Activated CD4-positive, alpha-beta T cell treated with anti-CD3 and anti-CD28 coated beads for 36 hours (primary cell): ENCODE measurements around the gene DNAJC4. TPM values are rescaled to one million over a fixed set of nuclear protein-coding genes. Genes with fewer than 3 reads are reported as not detected.

ENCODE experiments used
- ATAC-seq: fragments of 200-7000 bp; cut with Tn5 transposase; one replicate; pipeline ENCODE4 v1.10.0; 2021; ENCODE audit warnings: mild to moderate bottlenecking, moderate library complexity
- CTCF ChIA-PET: fragments of 350-600 bp; sonication (Branson Sonifier 250); formaldehyde crosslinking; loops from one replicate; lab custom pipeline; 2021; ENCODE audit warnings: antibody characterized with exemption; lab: Charles Lee
- POLR2A ChIA-PET: fragments of 350-600 bp; sonication (Branson Sonifier 250); formaldehyde crosslinking; loops from one replicate; lab custom pipeline; 2021; ENCODE audit warnings: antibody characterized with exemption, inconsistent platforms; lab: Charles Lee
- DNase-seq: peaks from one replicate; pipeline ENCODE4 v3.0.0-alpha.2; 2020
- H3K27ac Mint-ChIP-seq: one replicate; pipeline ENCODE4 v1.8.0; 2021; ENCODE audit warnings: mixed read lengths
- H3K27me3 Mint-ChIP-seq: one replicate; pipeline ENCODE4 v1.8.0; 2021; ENCODE audit warnings: mixed read lengths
- H3K36me3 Mint-ChIP-seq: one replicate; pipeline ENCODE4 v1.8.0; 2021; ENCODE audit warnings: low read depth, mixed read lengths
- H3K4me1 Mint-ChIP-seq: one replicate; pipeline ENCODE4 v1.8.0; 2021; ENCODE audit warnings: mixed read lengths
- H3K4me3 Mint-ChIP-seq: one replicate; pipeline ENCODE4 v1.8.0; 2021; ENCODE audit warnings: mild to moderate bottlenecking, moderate library complexity, mixed read lengths
- H3K9me3 Mint-ChIP-seq: one replicate; pipeline ENCODE4 v1.8.0; 2021; ENCODE audit warnings: low read depth, mixed read lengths
- intact Hi-C, 2 experiments: fragments of 100-400 bp; cut with DNase I in 1 of 2; cut with micrococcal nuclease in 1 of 2; formaldehyde crosslinking; loops; one replicate each; pipeline versions ENCODE4 v1.14.2 to v1.15.1; 2022 to 2024; cut with DNase I, micrococcal nuclease
- total RNA-seq, 2 experiments: library from RNA; stranded (reverse); gene quantifications; one replicate each; pipeline ENCODE4 v1.2.3, GENCODE V29; 2021

Gene DNAJC4
- total RNA-seq, result 10 to 100 TPM; 21.9 to 23.1 TPM

GRCh38 chr11:64230171-64230984, at the start of gene DNAJC4:
Gene DNAJC4 (plus strand): TSS chr11:64230548. CDS start chr11:64230855, 307 bp downstream.
- intact Hi-C loops, result loop anchor here (1.0 to 5.0 kb wide), 7 partner anchors 11 to 243 kb away; partner anchors contain the start of genes FKBP2 (in 2 of the 2), ESRRA (in 1 of the 2), GPR137 (in 1 of the 2) and OTUB1 (in 1 of the 2)
- CTCF ChIA-PET, result interaction anchor here (0.7 to 2.0 kb wide), 2 partner anchors 11 to 852 kb away, joined by 3 to 5 read pairs; partner anchors contain the start of gene FKBP2
- H3K4me1 Mint-ChIP-seq, result peaks cover 35% of the 10 kb centered on the region

GRCh38 chr11:64180891-64181290, 49.5 kb upstream of the DNAJC4 start:
- ATAC-seq (no peak), DNase-seq (no peak)
- intact Hi-C loops, result loop anchor here in 1 of 2 experiments (10.0 kb wide), 1 partner anchor 1296 kb away; the partner anchor contains the start of gene SLC3A2
- no peak overlapping the region for H3K27ac Mint-ChIP-seq
- POLR2A ChIA-PET, result interaction anchor here (0.6 kb wide), 1 partner anchor 25 kb away, joined by 6 read pairs; no protein-coding TSS in a partner anchor
- peaks cover 8% of the 10 kb centered on the region for H3K36me3 Mint-ChIP-seq
- CTCF ChIA-PET, result interaction anchor here (1.3 kb wide), 1 partner anchor 268 kb away, joined by 3 read pairs; no protein-coding TSS in a partner anchor
- peaks cover 47% of the 10 kb centered on the region for H3K4me1 Mint-ChIP-seq
- no peaks in the 10 kb centered on the region for H3K27me3 Mint-ChIP-seq
- H3K4me3 Mint-ChIP-seq, result no peak overlapping the region
- H3K9me3 Mint-ChIP-seq, result no peaks in the 10 kb centered on the region

More at GRCh38 chr11:64230171-64230984, at the start of gene DNAJC4:
- peak; percentile 94 for DNase-seq
- ATAC-seq, result peak; percentile 61
- Mint-ChIP-seq H3K27me3 (no peaks in the 10 kb centered on the region), H3K27ac (peak within 1 kb of the TSS; percentile 74), H3K36me3 (peaks cover 5% of the 10 kb centered on the region), H3K9me3 (no peaks in the 10 kb centered on the region), H3K4me3 (peak within 1 kb of the TSS; percentile 76)
- POLR2A ChIA-PET, result interaction anchor here (1.1 kb wide), 1 partner anchor 74 kb away, joined by 3 read pairs; no protein-coding TSS in a partner anchor

DNA sequence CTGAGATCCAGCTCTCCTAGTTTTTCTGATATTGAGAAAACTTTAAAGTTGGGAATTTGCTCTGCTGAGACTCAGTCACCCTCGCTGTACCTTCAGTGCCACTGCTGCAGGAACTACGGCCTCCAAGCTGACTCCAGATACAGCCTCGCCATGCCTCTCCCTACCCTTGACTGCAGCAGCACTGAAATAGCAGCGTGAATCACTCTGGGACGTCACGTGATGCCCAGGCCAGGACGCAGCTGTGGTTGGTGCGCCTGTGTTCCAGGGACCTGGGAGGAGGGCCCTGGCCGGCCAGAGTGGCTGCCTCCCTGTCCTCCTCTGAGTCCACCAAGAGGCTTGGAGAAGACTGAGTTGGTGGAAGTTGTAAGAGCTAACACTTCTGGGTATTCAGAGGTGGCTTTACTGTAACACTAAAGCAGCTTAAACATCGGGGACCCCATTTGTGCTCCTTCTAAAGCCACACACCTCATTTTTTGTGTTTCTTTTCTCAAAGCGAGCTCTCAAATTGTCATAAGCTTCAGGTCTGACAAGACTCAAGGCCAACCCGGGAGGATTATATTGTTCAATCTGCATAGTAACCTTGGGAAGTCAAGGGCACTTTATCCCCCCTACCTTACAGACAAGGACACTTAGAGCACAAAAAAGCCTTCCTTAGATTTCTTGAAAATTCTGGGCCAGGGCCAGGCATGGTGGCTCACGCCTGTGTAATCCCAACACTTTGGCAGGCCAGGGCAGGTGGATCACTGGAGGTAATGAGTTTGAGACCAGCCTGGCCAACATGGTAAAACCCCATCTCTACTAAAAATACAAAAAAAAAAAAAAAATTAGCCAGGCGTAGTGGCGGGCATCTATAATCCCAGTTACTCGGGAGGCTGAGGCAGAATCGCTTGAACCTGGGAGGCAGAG, 48.6 kb upstream of the DNAJC4 start:
- DNase-seq, result peak; percentile 81
- H3K36me3 Mint-ChIP-seq, result peaks cover 8% of the 10 kb centered on the region
- ChIA-PET CTCF (interaction anchor here (0.6 to 1.3 kb wide), 2 partner anchors 267 to 688 kb away, joined by 3 read pairs; no protein-coding TSS in a partner anchor), POLR2A (interaction anchor here (0.6 to 0.7 kb wide), 2 partner anchors 26 to 1340 kb away, joined by 4 to 6 read pairs; no protein-coding TSS in a partner anchor)
- H3K27ac Mint-ChIP-seq, result peak overlapping the region; percentile 42
- no peak for ATAC-seq
- H3K27me3 Mint-ChIP-seq, result no peaks in the 10 kb centered on the region
- H3K9me3 Mint-ChIP-seq, result no peaks in the 10 kb centered on the region
- no peak overlapping the region for H3K4me3 Mint-ChIP-seq
- intact Hi-C loops, result loop anchor here in 1 of 2 experiments (10.0 kb wide), 1 partner anchor 1297 kb away; the partner anchor contains the start of gene SLC3A2
- peaks cover 45% of the 10 kb centered on the region for H3K4me1 Mint-ChIP-seq

DNA sequence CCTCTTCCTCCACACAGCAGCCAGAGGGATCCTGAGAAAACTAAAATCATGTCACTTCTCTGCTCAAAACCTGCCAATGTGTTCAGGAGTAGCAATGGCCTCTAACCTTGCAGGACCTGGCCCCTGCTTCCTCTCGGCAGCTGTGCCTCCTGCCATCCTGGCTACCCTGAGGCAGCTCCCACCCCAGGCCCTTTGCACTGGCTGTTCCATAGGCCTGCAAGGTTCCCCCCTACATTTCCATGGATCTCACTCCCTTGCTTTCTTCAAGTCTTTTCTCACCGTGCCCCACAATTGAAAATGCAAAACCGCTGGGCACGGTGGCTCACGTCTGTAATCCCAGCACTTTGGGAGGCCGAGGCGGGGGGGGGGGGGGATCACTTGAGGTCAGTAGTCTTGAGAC, 46.5 kb upstream of the DNAJC4 start:
- DNase-seq (no peak), ATAC-seq (no peak)
- H3K27ac Mint-ChIP-seq, result no peak overlapping the region
- H3K4me3 Mint-ChIP-seq, result no peak overlapping the region
- H3K9me3 Mint-ChIP-seq, result no peaks in the 10 kb centered on the region
- peaks cover 5% of the 10 kb centered on the region for H3K36me3 Mint-ChIP-seq
- peaks cover 34% of the 10 kb centered on the region for H3K4me1 Mint-ChIP-seq
- H3K27me3 Mint-ChIP-seq, result no peaks in the 10 kb centered on the region
- ChIA-PET POLR2A (no interaction called here), CTCF (interaction anchor here (0.7 to 0.9 kb wide), 2 partner anchors 21 to 212 kb away, joined by 3 to 4 read pairs; no protein-coding TSS in a partner anchor)
- intact Hi-C loops, result loop anchor here (2.0 to 10.0 kb wide), 4 partner anchors 17 to 1299 kb away; partner anchors contain the start of genes MACROD1 (in 2 of the 2), RTN3 (in 1 of the 2), SF1 (in 1 of the 2) and SLC3A2 (in 1 of the 2)

GRCh38 chr11:64185175-64185692, 45.1 kb upstream of the DNAJC4 start:
- Mint-ChIP-seq H3K4me1 (peaks cover 40% of the 10 kb centered on the region), H3K27ac (peak overlapping the region; percentile 92), H3K9me3 (no peaks in the 10 kb centered on the region), H3K36me3 (peaks cover 12% of the 10 kb centered on the region), H3K27me3 (no peaks in the 10 kb centered on the region), H3K4me3 (no peak overlapping the region)
- POLR2A ChIA-PET, result interaction anchor here (0.9 to 2.3 kb wide), 9 partner anchors 9 to 1432 kb away, joined by 3 to 24 read pairs (median 3); partner anchors contain the start of genes FERMT3, PPP1R14B, PRDX5 and TRMT112
- DNase-seq (no peak), ATAC-seq (no peak)
- CTCF ChIA-PET, result interaction anchor here (0.6 to 3.9 kb wide), 10 partner anchors 9 to 340 kb away, joined by 3 to 40 read pairs (median 4); partner anchors contain the start of genes FERMT3, FKBP2, PRDX5 and TRMT112
- intact Hi-C loops, result loop anchor here (1.0 to 10.0 kb wide), 13 partner anchors 18 to 1458 kb away; partner anchors contain the start of genes MACROD1 (in 2 of the 2), COX8A (in 1 of the 2), DNAJC4 (in 1 of the 2) and ESRRA (in 1 of the 2)

GRCh38 chr11:64185693-64186491, 44.5 kb upstream of the DNAJC4 start, which contains the start of gene STIP1:
Gene STIP1 (plus strand): TSS chr11:64186171. CDS start chr11:64186262, 91 bp downstream.
- H3K27me3 Mint-ChIP-seq, result no peaks in the 10 kb centered on the region
- intact Hi-C loops, result loop anchor here (1.0 to 10.0 kb wide), 18 partner anchors 19 to 1459 kb away; partner anchors contain the start of genes ESRRA (in 2 of the 2), MACROD1 (in 2 of the 2), NUDT22 (in 2 of the 2) and TRPT1 (in 2 of the 2)
- peaks cover 17% of the 10 kb centered on the region for H3K36me3 Mint-ChIP-seq
- ChIA-PET CTCF (interaction anchor here (0.5 to 3.9 kb wide), 7 partner anchors 10 to 287 kb away, joined by 3 to 40 read pairs (median 5); partner anchors contain the start of genes FERMT3, FKBP2, PRDX5 and TRMT112), POLR2A (interaction anchor here (1.0 to 2.3 kb wide), 10 partner anchors 10 to 504 kb away, joined by 3 to 24 read pairs (median 4); partner anchors contain the start of genes FERMT3, NUDT22, PPP1R14B and PRDX5)
- H3K4me1 Mint-ChIP-seq, result peaks cover 42% of the 10 kb centered on the region
- no peak within 1 kb of the TSS for H3K4me3 Mint-ChIP-seq
- no peaks in the 10 kb centered on the region for H3K9me3 Mint-ChIP-seq
- peak; percentile 99 for DNase-seq
- peak; percentile 92 for ATAC-seq
- H3K27ac Mint-ChIP-seq, result peak within 1 kb of the TSS; percentile 92

DNA sequence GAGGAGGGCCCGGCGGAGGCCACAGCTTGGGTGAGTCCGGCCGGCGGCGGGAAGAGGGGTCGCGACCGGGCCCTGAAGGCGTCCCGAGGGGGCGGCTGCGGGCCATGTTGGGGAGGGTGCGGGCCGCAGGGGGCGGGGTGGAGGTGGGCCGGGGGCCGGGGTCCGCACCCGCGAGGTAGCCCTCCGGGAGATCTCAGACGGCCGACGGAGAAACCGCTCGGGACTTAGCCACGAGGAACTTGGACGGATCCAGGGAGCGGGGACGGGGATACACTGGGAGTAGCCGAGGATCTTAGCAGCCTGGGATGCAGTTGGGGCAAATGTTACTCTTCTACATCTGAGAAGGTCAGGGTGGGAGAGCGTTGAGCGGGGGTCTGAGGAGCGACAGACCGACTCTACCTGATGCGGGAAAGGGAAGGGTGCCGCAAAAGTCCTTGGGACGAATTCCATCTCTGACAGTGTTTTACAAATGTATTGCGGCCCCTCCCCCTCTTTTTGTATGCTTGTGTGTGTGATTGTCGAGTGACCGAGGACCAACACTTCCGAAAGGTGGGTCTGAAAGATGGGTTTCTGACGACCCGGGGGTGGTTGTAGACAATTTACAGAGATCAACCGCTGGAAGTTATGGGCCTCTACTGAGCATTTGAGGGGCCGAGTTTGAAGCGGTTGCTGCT, 43.7 kb upstream of the DNAJC4 start:
- Mint-ChIP-seq H3K9me3 (no peaks in the 10 kb centered on the region), H3K27ac (no peak overlapping the region), H3K36me3 (peaks cover 17% of the 10 kb centered on the region), H3K27me3 (no peaks in the 10 kb centered on the region), H3K4me3 (no peak overlapping the region), H3K4me1 (peaks cover 43% of the 10 kb centered on the region)
- intact Hi-C loops, result loop anchor here (1.0 to 10.0 kb wide), 11 partner anchors 20 to 1459 kb away; partner anchors contain the start of genes NUDT22 (in 2 of the 2), TRPT1 (in 2 of the 2), ESRRA (in 1 of the 2) and FERMT3 (in 1 of the 2)
- DNase-seq, result peak; percentile 64
- POLR2A ChIA-PET, result interaction anchor here (0.6 to 2.3 kb wide), 12 partner anchors 11 to 1346 kb away, joined by 3 to 24 read pairs (median 5); partner anchors contain the start of genes FERMT3, NUDT22, PPP1R14B and PRDX5
- no peak for ATAC-seq
- CTCF ChIA-PET, result interaction anchor here (0.5 to 3.9 kb wide), 5 partner anchors 19 to 1336 kb away, joined by 3 to 40 read pairs (median 3); partner anchors contain the start of genes FERMT3, PRDX5 and TRMT112

- DNase-seq, result no peak
- Mint-ChIP-seq H3K27me3 (no peaks in the 10 kb centered on the region), H3K4me3 (no peak overlapping the region), H3K27ac (peak overlapping the region; percentile 31), H3K9me3 (no peaks in the 10 kb centered on the region), H3K36me3 (peaks cover 66% of the 10 kb centered on the region), H3K4me1 (peaks cover 31% of the 10 kb centered on the region)
- intact Hi-C loops, result no loop called here
- POLR2A ChIA-PET, result no interaction called here
- ATAC-seq, result no peak
- CTCF ChIA-PET, result interaction anchor here (0.6 to 7.1 kb wide), 2 partner anchors 14 to 120 kb away, joined by 4 to 40 read pairs; partner anchors contain the start of gene FERMT3
Observed at GRCh38 chr11:64192434-64192833, 37.9 kb upstream of the DNAJC4 start.
